NB4 (cell line): ENCODE measurements around the gene CYB5R3.

ENCODE experiments used
- CTCF ChIP-seq: IDR thresholded peaks from one replicate; pipeline ENCODE4 v1.5.1; 2012; ENCODE audit warnings: low read depth, low read length
- MAX ChIP-seq: IDR thresholded peaks from 2 replicates; pipeline ENCODE4 v1.6.1; 2011; ENCODE audit warnings: low read depth, low read length
- POLR2A ChIP-seq: IDR thresholded peaks from 2 replicates; pipeline ENCODE4 v1.6.1; 2011; ENCODE audit warnings: mild to moderate bottlenecking; ENCODE audit not compliant: insufficient read length; ENCODE audit errors: extremely low read depth

- TF ChIP-seq POLR2A, result no peak
- TF ChIP-seq CTCF, result no peak
- no peak for TF ChIP-seq MAX
Measured at GRCh38 chr22:42637555-42637954, 11.6 kb downstream of the CYB5R3 start.
